ENCODE results near the gene APOE. TPM values are rescaled to one million over a fixed set of nuclear protein-coding genes. Genes with fewer than 3 reads are reported as not detected.

APOE gene
- total RNA-seq, 1 experiment from 2014 or later = 9.4 TPM

- no peak for DNase-seq (ENCODE audit: low spot score)
- Histone ChIP-seq H3K36me3 (ENCODE audit: insufficient read depth, low read length, poor library complexity, severe bottlenecking) (peaks cover 29% of the 10 kb centered on the region), H3K9me3 (ENCODE audit: low read depth, low read length, poor library complexity, severe bottlenecking) (no peaks in the 10 kb centered on the region), H3K27me3 (replicated peaks; ENCODE audit: insufficient read depth, low read depth, low read length, poor library complexity) (no peaks in the 10 kb centered on the region), H3K4me1 (ENCODE audit: insufficient read depth, low read length, poor library complexity, severe bottlenecking) (peaks cover 14% of the 10 kb centered on the region), H3K27ac (ENCODE audit: low read depth, low read length, poor library complexity, severe bottlenecking) (peak overlapping the region; percentile 89), H3K4me3 (ENCODE audit: low read depth, low read length, poor library complexity, severe bottlenecking) (peak overlapping the region; percentile 85)
- ChIA-PET POLR2A (ENCODE audit: low non-redundant PET) (interaction anchor here (0.6 kb wide), 1 partner anchor 1164 kb away, joined by 3 read pairs; no protein-coding TSS in a partner anchor), CTCF (interaction anchor here (1.6 kb wide), 1 partner anchor 44 kb away, joined by 4 read pairs; the partner anchor contains the start of gene NECTIN2)
- intact Hi-C loops (cut with micrococcal nuclease; ENCODE audit: unreplicated experiment) = loop anchor here (2.0 kb wide), 1 partner anchor 43 kb away; the partner anchor contains the start of gene NECTIN2
- TF ChIP-seq EZH2 (IDR thresholded peaks at IDR 0.05; ENCODE audit: borderline replicate concordance, low read depth, low read length, poor library complexity, severe bottlenecking) = no peak
- TF ChIP-seq CTCF (conservative IDR thresholded peaks at IDR 0.05; ENCODE audit: low read depth, low read length) = no peak
- TSS peak; percentile 99 for BruUV-seq (replicated peaks)
These were observed 15.7 kb upstream of the APOE start for GRCh38 chr19:44889830-44890365.

GRCh38 chr19:44890366-44891015 lies 15.1 kb upstream of the APOE start:
- peak; percentile 100 for DNase-seq (ENCODE audit: low spot score)
- no peak for TF ChIP-seq CTCF (conservative IDR thresholded peaks at IDR 0.05; ENCODE audit: low read depth, low read length)
- no peak for TF ChIP-seq EZH2 (IDR thresholded peaks at IDR 0.05; ENCODE audit: borderline replicate concordance, low read depth, low read length, poor library complexity, severe bottlenecking)
- intact Hi-C loops (cut with micrococcal nuclease; ENCODE audit: unreplicated experiment) = loop anchor here (2.0 kb wide), 1 partner anchor 44 kb away; the partner anchor contains the start of gene NECTIN2
- CTCF ChIA-PET = interaction anchor here (1.6 kb wide), 1 partner anchor 44 kb away, joined by 4 read pairs; the partner anchor contains the start of gene NECTIN2
- Histone ChIP-seq H3K27ac (ENCODE audit: low read depth, low read length, poor library complexity, severe bottlenecking) (peak overlapping the region; percentile 89), H3K9me3 (ENCODE audit: low read depth, low read length, poor library complexity, severe bottlenecking) (no peaks in the 10 kb centered on the region), H3K4me3 (ENCODE audit: low read depth, low read length, poor library complexity, severe bottlenecking) (peak overlapping the region; percentile 85), H3K27me3 (replicated peaks; ENCODE audit: insufficient read depth, low read depth, low read length, poor library complexity) (no peaks in the 10 kb centered on the region), H3K36me3 (ENCODE audit: insufficient read depth, low read length, poor library complexity, severe bottlenecking) (peaks cover 34% of the 10 kb centered on the region), H3K4me1 (ENCODE audit: insufficient read depth, low read length, poor library complexity, severe bottlenecking) (peaks cover 14% of the 10 kb centered on the region)
- BruUV-seq (replicated peaks) = no TSS peak
- POLR2A ChIA-PET (ENCODE audit: low non-redundant PET) = no interaction called here

DNA sequence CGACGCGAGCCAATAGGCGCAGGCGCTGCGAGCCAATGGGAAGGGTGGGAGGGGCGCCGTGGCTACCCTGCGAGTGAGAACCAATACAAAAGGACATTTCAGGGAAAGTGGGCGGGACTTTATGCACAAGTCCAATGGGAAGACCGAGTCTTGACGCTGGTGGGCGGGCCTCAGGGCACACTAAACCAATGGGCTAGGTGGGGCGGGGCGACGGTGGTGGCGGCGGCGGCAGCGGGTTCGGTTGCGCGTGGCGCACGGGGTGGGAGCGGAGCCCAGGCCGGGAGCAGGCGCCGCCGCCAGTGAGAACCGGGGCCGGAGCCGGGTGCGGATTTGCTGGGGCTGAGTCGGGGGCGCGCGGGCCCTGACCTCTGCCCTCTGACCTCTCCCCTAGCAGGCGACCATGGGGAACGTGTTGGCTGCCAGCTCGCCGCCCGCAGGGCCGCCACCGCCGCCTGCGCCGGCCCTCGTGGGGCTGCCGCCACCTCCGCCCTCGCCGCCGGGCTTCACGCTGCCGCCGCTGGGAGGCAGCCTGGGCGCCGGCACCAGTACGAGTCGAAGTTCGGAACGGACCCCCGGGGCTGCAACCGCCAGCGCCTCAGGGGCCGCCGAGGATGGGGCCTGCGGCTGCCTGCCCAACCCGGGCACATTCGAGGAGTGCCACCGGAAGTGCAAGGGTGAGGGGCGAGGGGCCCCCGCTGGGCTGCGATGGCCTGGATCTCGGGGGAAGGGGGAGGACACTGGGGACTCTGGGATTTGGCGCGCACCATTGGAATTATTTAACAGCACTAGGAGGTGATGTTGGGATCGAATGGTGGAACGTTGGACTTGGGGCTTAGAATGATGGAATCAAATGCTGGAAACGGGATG lies 14.3 kb upstream of the APOE start, which contains the start of gene TOMM40:
TOMM40 (plus strand) TSS at position 239 of the 867 bp plus-strand sequence; CDS start at position 401, 162 bp downstream.
- peaks cover 37% of the 10 kb centered on the region for H3K36me3 ChIP-seq (ENCODE audit: insufficient read depth, low read length, poor library complexity, severe bottlenecking)
- no peak for DNase-seq (ENCODE audit: low spot score)
- H3K4me1 ChIP-seq (ENCODE audit: insufficient read depth, low read length, poor library complexity, severe bottlenecking) = peaks cover 14% of the 10 kb centered on the region
- no peaks in the 10 kb centered on the region for H3K9me3 ChIP-seq (ENCODE audit: low read depth, low read length, poor library complexity, severe bottlenecking)
- H3K27me3 ChIP-seq (replicated peaks; ENCODE audit: insufficient read depth, low read depth, low read length, poor library complexity) = no peaks in the 10 kb centered on the region
- ChIA-PET POLR2A (ENCODE audit: low non-redundant PET) (no interaction called here), CTCF (no interaction called here)
- TF ChIP-seq CTCF (conservative IDR thresholded peaks at IDR 0.05; ENCODE audit: low read depth, low read length) (no peak), EZH2 (IDR thresholded peaks at IDR 0.05; ENCODE audit: borderline replicate concordance, low read depth, low read length, poor library complexity, severe bottlenecking) (no peak)
- intact Hi-C loops (cut with micrococcal nuclease; ENCODE audit: unreplicated experiment) = loop anchor here (2.0 kb wide), 1 partner anchor 44 kb away; the partner anchor contains the start of gene NECTIN2
- BruUV-seq (replicated peaks) = no TSS peak
- H3K4me3 ChIP-seq (ENCODE audit: low read depth, low read length, poor library complexity, severe bottlenecking) = peak within 1 kb of the TSS; percentile 85
- peak within 1 kb of the TSS; percentile 91 for H3K27ac ChIP-seq (ENCODE audit: low read depth, low read length, poor library complexity, severe bottlenecking)

Measured in A673 (cell line).